B cell (primary cell): Measurements from ENCODE around the gene CAGE1. TPM values are rescaled to one million over a fixed set of nuclear protein-coding genes. Genes with fewer than 3 reads are reported as not detected.

Experiments used
- ATAC-seq: fragments of 200-7000 bp; cut with Tn5 transposase; one replicate; pipeline ENCODE4 v1.10.0; 2021; ENCODE audit warnings: low read depth, mild to moderate bottlenecking, moderate number of reproducible peaks, moderate library complexity
- CTCF ChIA-PET: fragments of 350-600 bp; sonication (Branson Sonifier 250); formaldehyde crosslinking; loops from one replicate; lab custom pipeline; 2021; ENCODE audit warnings: antibody characterized with exemption, inconsistent platforms; lab: Charles Lee
- POLR2A ChIA-PET: fragments of 350-600 bp; sonication (Branson Sonifier 250); formaldehyde crosslinking; loops from one replicate; lab custom pipeline; 2021; ENCODE audit warnings: antibody characterized with exemption; lab: Charles Lee
- DNase-seq: peaks from one replicate; pipeline ENCODE4 v3.0.0; 2013
- H2AFZ ChIP-seq: 2 replicates; pipeline ENCODE4 v1.6.1; 2012; ENCODE audit warnings: mild to moderate bottlenecking, low read depth, low read length; ENCODE audit not compliant: insufficient read depth, poor library complexity, severe bottlenecking
- H3K27ac ChIP-seq, 2 donors: 1 replicate in 1 of 2; 2 replicates in 1 of 2; pipeline ENCODE4 v1.5.1; 2012 to 2013; ENCODE audit warnings: low read length in 2 of 2, mild to moderate bottlenecking in 2 of 2, moderate library complexity in 1 of 2
- H3K27me3 ChIP-seq, 4 experiments: fragments of 200-600 bp in 1 of 4; sonication (generic) in 1 of 4; replicated peaks in 1 of 4; 1 replicate in 2 of 4; 2 replicates in 2 of 4; pipeline versions ENCODE4 v1.6.1 to v1.7.0; 2013 to 2016; ENCODE audit warnings: low read length in 3 of 4, mild to moderate bottlenecking in 2 of 4, mixed read lengths in 1 of 4, moderate library complexity in 1 of 4; ENCODE audit not compliant: insufficient read depth in 4 of 4, control insufficient read depth in 3 of 4; ENCODE audit errors: control extremely low read depth in 1 of 4
- H3K36me3 ChIP-seq, 2 experiments: replicated peaks in 1 of 2; 1 replicate in 1 of 2; 2 replicates in 1 of 2; pipeline versions ENCODE4 v1.6.1 to v1.7.1; 2013; ENCODE audit warnings: low read length in 1 of 2; ENCODE audit not compliant: insufficient read depth in 2 of 2, control insufficient read depth in 1 of 2; ENCODE audit errors: control extremely low read depth in 1 of 2, extremely low read depth in 1 of 2
- H3K4me1 ChIP-seq, 2 donors: fragments of 200-600 bp in 1 of 2; sonication (generic) in 1 of 2; 1 replicate in 1 of 2; 2 replicates in 1 of 2; pipeline versions ENCODE4 v1.5.1 to v1.6.1; 2013 to 2017; ENCODE audit warnings: low read length in 2 of 2; ENCODE audit not compliant: control insufficient read depth in 2 of 2, insufficient read depth in 2 of 2
- H3K4me2 ChIP-seq: replicated peaks from 2 replicates; pipeline ENCODE3; 2012; ENCODE audit warnings: mild to moderate bottlenecking, low read depth, low read length; ENCODE audit not compliant: poor library complexity, severe bottlenecking
- H3K4me3 ChIP-seq, 5 experiments: fragments of 200-600 bp in 1 of 5; sonication (generic) in 1 of 5; 1 replicate in 3 of 5; 2 replicates in 2 of 5; pipeline versions ENCODE4 v1.5.1 to v1.7.0; 2011 to 2016; ENCODE audit warnings: low read length in 4 of 5, mild to moderate bottlenecking in 4 of 5, low read depth in 2 of 5, control low read depth in 1 of 5, moderate library complexity in 1 of 5; ENCODE audit not compliant: insufficient read depth in 1 of 5; ENCODE audit errors: control extremely low read depth in 1 of 5, extremely low read depth in 1 of 5
- H3K79me2 ChIP-seq: fragments of 200-600 bp; sonication (generic); one replicate; pipeline ENCODE4 v1.6.0; 2016; ENCODE audit warnings: low read length; ENCODE audit not compliant: control insufficient read depth, insufficient read depth
- H3K9ac ChIP-seq: fragments of 200-600 bp; sonication (generic); 2 replicates; pipeline ENCODE4 v1.6.1; 2017; ENCODE audit warnings: mild to moderate bottlenecking, low read length, moderate library complexity
- H3K9me3 ChIP-seq, 3 donors: one replicate each; pipeline versions ENCODE4 v1.6.1 to v1.7.1; 2013; ENCODE audit warnings: low read length in 2 of 3; ENCODE audit not compliant: control insufficient read depth in 2 of 3, insufficient read depth in 1 of 3; ENCODE audit errors: control extremely low read depth in 1 of 3
- H4K20me1 ChIP-seq: 2 replicates; pipeline ENCODE4 v1.6.0; 2012; ENCODE audit warnings: mild to moderate bottlenecking, low read length; ENCODE audit not compliant: insufficient read depth, control insufficient read depth, poor library complexity, severe bottlenecking
- H3K27ac Mint-ChIP-seq: one replicate; pipeline ENCODE4 v1.8.0; 2021; ENCODE audit warnings: mixed read lengths
- H3K27me3 Mint-ChIP-seq: one replicate; pipeline ENCODE4 v1.8.0; 2021; ENCODE audit warnings: mixed read lengths
- H3K4me1 Mint-ChIP-seq: one replicate; pipeline ENCODE4 v1.8.0; 2021; ENCODE audit warnings: mixed read lengths
- H3K4me3 Mint-ChIP-seq: one replicate; pipeline ENCODE4 v1.8.0; 2021; ENCODE audit warnings: mixed read lengths
- H3K9me3 Mint-ChIP-seq: one replicate; pipeline ENCODE4 v1.8.0; 2022; ENCODE audit warnings: mixed read lengths; ENCODE audit not compliant: insufficient read depth
- CTCF ChIP-seq: fragments of 200-600 bp; IDR thresholded peaks from one replicate; pipeline ENCODE4 v1.8.0; 2022; ENCODE audit warnings: antibody characterized with exemption, mild to moderate bottlenecking
- EZH2 ChIP-seq: IDR thresholded peaks from 2 replicates; pipeline ENCODE4 v1.6.1; 2012; ENCODE audit warnings: borderline replicate concordance, low read depth, mild to moderate bottlenecking, moderate library complexity, low read length; ENCODE audit not compliant: insufficient read depth, poor library complexity, severe bottlenecking
- WGBS: methylation state at CpG from one replicate; pipeline ENCODE4 v1.1.5; 2013; ENCODE audit warnings: missing lambda C conversion rate; ENCODE audit not compliant: insufficient coverage; 5-methylcytosine and 5-hydroxymethylcytosine counted together
- intact Hi-C: fragments of 100-400 bp; cut with micrococcal nuclease; formaldehyde crosslinking; loops from one replicate; pipeline ENCODE4 v1.10.0; 2022
- polyA plus RNA-seq: library from polyadenylated mRNA; depleted of rRNA; stranded (reverse); fragments of >200 nt; gene quantifications from 2 replicates; pipeline ENCODE4 v1.2.3, GENCODE V29; 2012
- total RNA-seq, 2 donors: library from RNA; stranded (reverse); fragments of 120-200 nt in 1 of 2; gene quantifications; 1 replicate in 1 of 2; 2 replicates in 1 of 2; pipeline versions ENCODE4 v1.2.3 to v1.2.4, GENCODE V29; 2013 to 2022

CAGE1 gene
- total and polyA plus RNA-seq, 2 donors (not counting 1 experiment from before 2014, with no cell fraction given) = 0.13 to 0.34 TPM

DNA sequence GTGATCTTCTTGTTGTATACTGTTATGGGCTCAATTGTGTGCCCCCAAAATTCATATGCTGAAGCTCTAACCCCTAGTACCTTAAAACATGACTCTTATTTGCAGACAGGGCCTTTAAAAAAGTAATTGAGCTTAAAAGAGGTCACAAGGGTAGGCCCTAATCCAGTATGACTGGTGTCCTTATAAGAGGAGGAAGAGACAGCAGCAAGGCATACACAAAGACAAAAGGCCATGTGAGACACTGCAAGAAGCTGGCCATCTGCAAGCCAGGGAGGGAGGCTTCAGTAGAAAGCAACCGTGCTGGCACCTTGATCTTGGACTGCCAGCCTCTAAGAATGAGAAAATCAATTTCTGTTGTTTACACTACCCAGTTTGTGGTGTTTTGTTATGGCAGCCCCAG is 8.4 kb downstream of the CAGE1 start:
- Histone ChIP-seq H3K27ac (no peak overlapping the region), H3K79me2 (no peaks in the 10 kb centered on the region), H2AFZ (no peak overlapping the region), H3K36me3 (no peaks in the 10 kb centered on the region), H3K27me3 (no peaks in the 10 kb centered on the region), H3K9ac (no peak overlapping the region), H3K4me1 (no peaks in the 10 kb centered on the region), H3K4me2 (no peak overlapping the region), H3K9me3 (no peaks in the 10 kb centered on the region), H4K20me1 (no peaks in the 10 kb centered on the region), H3K4me3 (no peak overlapping the region)
- DNase-seq = no peak
- H3K4me1 Mint-ChIP-seq = no peaks in the 10 kb centered on the region
- POLR2A ChIA-PET = no interaction called here
- H3K27me3 Mint-ChIP-seq = peaks cover 6% of the 10 kb centered on the region
- WGBS = no CpG with 5 or more reads among the region's 1 CpG
- no peak overlapping the region for H3K27ac Mint-ChIP-seq
- CTCF ChIA-PET = no interaction called here
- no peak overlapping the region for H3K4me3 Mint-ChIP-seq
- no peaks in the 10 kb centered on the region for H3K9me3 Mint-ChIP-seq
- intact Hi-C loops = no loop called here
- no peak for ATAC-seq
- TF ChIP-seq CTCF (no peak), EZH2 (no peak)

- Histone ChIP-seq H3K4me3 (no peak overlapping the region), H3K79me2 (no peaks in the 10 kb centered on the region), H3K27me3 (no peaks in the 10 kb centered on the region), H3K4me2 (no peak overlapping the region), H3K9me3 (no peaks in the 10 kb centered on the region), H4K20me1 (no peaks in the 10 kb centered on the region), H3K27ac (no peak overlapping the region), H3K9ac (no peak overlapping the region), H2AFZ (no peak overlapping the region), H3K36me3 (no peaks in the 10 kb centered on the region), H3K4me1 (peaks cover 0 to 2% of the 10 kb centered on the region in 2 donors)
- DNase-seq (no peak), ATAC-seq (no peak)
- Mint-ChIP-seq H3K4me3 (no peak overlapping the region), H3K4me1 (peaks cover 3% of the 10 kb centered on the region), H3K27me3 (peaks cover 6% of the 10 kb centered on the region), H3K9me3 (no peaks in the 10 kb centered on the region), H3K27ac (no peak overlapping the region)
- ChIA-PET CTCF (no interaction called here), POLR2A (no interaction called here)
- intact Hi-C loops = no loop called here
- no CpG with 5 or more reads among the region's 4 CpGs for WGBS
- no peak for TF ChIP-seq EZH2
- TF ChIP-seq CTCF = no peak
Observed at GRCh38 chr6:7378740-7379139, 10.8 kb downstream of the CAGE1 start.
